HG03457 (cell line): ENCODE data around the gene KRTAP10-2.

Experiments used
- ATAC-seq: cut with Tn5 transposase; IDR thresholded peaks from one replicate; pipeline ENCODE4 v1.9.1; 2021; ENCODE audit warnings: moderate number of reproducible peaks; ENCODE audit not compliant: unreplicated experiment

Gene KRTAP10-2

GRCh38 chr21:44527156-44527982 lies 23.9 kb downstream of the KRTAP10-2 start:
- ATAC-seq = no peak

DNA sequence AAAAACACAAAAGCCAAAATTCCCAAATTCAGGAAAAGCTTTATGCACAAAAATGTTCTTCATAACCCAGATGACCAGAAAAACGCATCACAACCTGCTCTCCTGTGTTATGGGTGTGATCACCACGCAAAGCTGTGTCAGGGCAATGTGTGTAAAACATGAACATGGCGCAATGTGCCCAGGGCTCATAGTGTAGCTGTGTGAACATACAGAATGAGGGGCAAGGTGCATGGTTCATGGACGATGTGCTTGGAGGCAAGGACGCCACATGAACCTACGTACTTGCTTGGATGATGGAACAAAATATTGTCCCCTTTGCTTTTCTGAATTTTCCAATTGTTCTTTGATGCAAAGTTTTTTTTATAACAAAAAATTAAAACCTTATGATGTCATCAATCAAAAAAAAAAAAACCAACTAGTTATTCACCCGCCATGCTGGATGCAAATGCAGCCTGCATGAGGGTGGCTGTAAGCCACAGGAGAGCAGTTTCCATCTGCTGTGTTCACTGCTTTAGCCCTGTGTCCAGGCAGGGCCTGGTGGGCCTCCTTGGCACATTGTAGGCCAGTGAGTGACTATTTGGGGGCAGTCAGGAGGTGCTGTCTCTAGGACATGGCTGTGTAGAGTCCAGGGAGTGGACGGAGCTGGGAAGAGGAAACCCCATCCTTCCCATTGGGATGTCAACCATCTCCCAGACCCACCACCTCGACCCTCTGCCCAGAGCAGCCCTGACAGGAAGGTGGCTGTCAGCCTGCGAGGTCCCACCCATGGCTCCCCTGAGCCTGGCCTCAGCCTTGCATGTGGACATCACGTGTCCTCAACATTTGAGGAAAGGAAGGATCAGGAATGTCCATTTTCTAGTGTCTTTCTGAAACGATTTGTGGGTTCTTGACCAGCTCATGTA lies 25.0 kb downstream of the KRTAP10-2 start:
- no peak for ATAC-seq

GRCh38 chr21:44525391-44526095 lies 25.8 kb downstream of the KRTAP10-2 start:
- no peak for ATAC-seq

DNA sequence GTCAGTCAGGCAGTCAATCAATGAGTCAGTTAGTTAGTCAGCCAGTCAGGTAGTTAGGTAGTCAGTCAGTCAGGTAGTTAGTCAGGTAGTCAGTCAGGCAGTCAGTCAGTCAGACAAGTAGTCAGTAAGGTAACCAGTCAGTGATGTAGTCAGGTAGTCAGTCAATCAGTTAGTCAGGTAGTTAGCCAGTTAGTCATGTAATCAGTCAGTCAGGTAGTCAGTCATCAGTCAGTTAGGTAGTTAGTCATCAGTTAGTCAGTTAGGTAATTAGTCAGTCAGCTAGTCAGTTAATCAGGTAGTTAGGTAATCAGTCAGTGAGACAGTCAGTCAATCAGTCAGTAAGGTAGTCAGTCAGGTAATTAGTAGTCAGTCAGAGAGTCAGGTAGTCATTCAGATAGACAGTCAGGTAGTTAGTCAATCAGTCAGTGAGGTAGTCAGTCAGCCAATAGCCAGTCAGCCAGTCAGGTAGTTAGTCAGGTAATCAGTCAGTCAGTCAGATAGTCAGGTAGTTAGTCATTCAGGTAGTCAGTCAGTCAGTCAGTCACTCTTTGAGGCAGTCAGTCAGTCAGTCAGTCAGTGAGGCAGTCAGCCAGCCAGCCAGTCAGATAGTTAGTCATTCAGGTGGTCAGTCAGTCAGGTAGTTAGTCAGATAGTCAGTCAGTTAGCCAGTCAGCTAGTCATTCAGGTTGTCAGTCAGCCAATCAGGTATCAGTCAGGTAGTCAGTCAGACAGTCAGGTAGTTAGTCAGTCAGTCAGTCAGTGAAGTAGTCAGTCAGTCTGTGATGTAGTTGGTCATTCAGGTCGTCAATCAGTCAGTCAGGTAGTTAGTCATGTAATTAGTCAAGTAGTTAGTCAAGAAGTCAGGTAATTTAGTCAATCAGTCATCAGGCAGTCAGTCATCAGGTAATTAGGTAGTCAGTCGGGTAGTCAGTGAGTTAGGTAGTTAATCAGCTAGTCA lies 26.6 kb downstream of the KRTAP10-2 start:
- ATAC-seq = no peak

GRCh38 chr21:44523567-44524413 lies 27.5 kb downstream of the KRTAP10-2 start:
- ATAC-seq = no peak

- ATAC-seq = no peak
These were observed 28.5 kb downstream of the KRTAP10-2 start for GRCh38 chr21:44522753-44523204.

- ATAC-seq = no peak
These were observed 29.2 kb downstream of the KRTAP10-2 start for GRCh38 chr21:44521928-44522752.

- ATAC-seq = no peak
These were observed 29.9 kb downstream of the KRTAP10-2 start for GRCh38 chr21:44521301-44521927.

- ATAC-seq = no peak
These were observed 30.7 kb downstream of the KRTAP10-2 start for GRCh38 chr21:44520326-44521300.

- ATAC-seq = no peak
These were observed 31.7 kb downstream of the KRTAP10-2 start for GRCh38 chr21:44519346-44520325.

DNA sequence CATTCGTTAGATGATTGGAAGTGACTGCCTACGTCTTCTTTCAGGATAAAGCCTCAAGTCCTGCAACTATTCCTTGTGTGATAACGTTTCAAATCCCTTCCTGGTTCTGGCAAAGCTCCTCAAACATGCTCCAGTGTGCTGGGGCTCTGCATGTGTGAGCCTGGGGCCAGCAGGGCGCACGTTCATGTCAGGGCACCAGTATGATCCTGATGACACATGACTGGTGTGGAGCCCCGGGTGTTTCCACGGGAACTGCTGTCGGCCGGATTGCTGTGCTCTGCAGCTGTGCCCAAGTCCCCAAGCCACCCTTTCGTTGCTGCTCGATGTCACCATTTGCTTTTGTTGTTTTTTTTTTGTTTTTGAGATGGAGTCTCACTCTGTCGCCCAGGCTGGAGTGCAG lies 32.6 kb downstream of the KRTAP10-2 start:
- ATAC-seq = no peak

DNA sequence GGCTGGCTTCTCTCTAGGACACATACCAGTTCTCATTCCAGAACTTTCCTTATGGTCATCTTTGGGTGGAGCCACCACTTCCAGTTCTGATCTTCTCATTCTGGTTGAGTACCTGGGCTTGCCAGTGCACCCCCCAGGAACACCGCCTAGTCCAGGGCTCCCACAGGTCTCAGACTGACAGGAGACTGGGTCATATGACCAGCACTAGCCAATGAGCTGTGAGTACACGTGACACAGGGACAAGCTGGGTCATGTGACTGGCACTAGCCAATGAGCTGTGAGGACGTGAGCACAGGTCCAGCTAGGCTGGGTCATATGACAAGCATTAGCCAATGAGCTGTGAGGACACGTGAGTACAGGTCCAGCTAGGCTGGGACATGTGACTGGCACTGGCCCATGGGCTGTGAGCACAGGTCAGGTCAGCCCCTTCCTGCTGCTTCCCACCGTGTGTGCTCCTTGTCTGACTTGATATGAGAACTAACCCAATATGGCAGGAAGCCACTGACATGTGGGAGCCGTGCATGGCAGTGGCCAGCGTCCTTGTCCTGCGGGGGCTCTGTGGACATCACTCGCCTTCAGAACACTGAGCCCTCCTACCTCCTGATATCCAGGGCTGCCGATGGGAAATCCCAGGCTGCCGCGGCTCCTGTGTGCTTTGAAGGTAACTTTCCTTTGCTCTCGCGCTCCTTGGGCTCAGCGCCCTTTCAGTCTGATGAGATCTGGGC lies 34.0 kb downstream of the KRTAP10-2 start:
- no peak for ATAC-seq

- no peak for ATAC-seq
These were observed 34.5 kb downstream of the KRTAP10-2 start for GRCh38 chr21:44516828-44517174.

- no peak for ATAC-seq
These were observed 35.0 kb downstream of the KRTAP10-2 start for GRCh38 chr21:44516342-44516741.
